Neural progenitor cell (in vitro differentiated cells): ENCODE results near the gene TXK. TPM values are rescaled to one million over a fixed set of nuclear protein-coding genes. Genes with fewer than 3 reads are reported as not detected.

Experiments
- DNase-seq: peaks from one replicate; pipeline ENCODE4 v3.0.0-alpha.2; 2016; ENCODE audit warnings: low spot score
- H2AFZ ChIP-seq: fragments of 200-600 bp; sonication (generic); replicated peaks from 2 replicates; pipeline ENCODE4 v1.6.1; 2016; ENCODE audit warnings: antibody characterized with exemption
- H3F3A ChIP-seq: fragments of 200-600 bp; sonication (generic); 2 replicates; pipeline ENCODE4 v1.6.1; 2016; ENCODE audit warnings: antibody characterized with exemption, low read depth
- H3K27ac ChIP-seq: fragments of 200-600 bp; sonication (generic); 2 replicates; pipeline ENCODE4 v1.5.1; 2016; ENCODE audit warnings: mild to moderate bottlenecking
- H3K27me3 ChIP-seq: fragments of 200-600 bp; sonication (generic); 2 replicates; pipeline ENCODE4 v1.6.1; 2016; ENCODE audit warnings: mild to moderate bottlenecking, moderate library complexity
- H3K36me3 ChIP-seq: fragments of 200-600 bp; sonication (generic); 2 replicates; pipeline ENCODE4 v1.5.1; 2016
- H3K4me1 ChIP-seq: fragments of 200-600 bp; sonication (generic); 2 replicates; pipeline ENCODE4 v1.6.1; 2016; ENCODE audit warnings: mixed run types
- H3K4me2 ChIP-seq: fragments of 200-600 bp; sonication (generic); 2 replicates; pipeline ENCODE4 v1.6.1; 2016
- H3K4me3 ChIP-seq: fragments of 200-600 bp; sonication (generic); 2 replicates; pipeline ENCODE4 v1.5.1; 2016
- H3K79me2 ChIP-seq: fragments of 200-600 bp; sonication (generic); 2 replicates; pipeline ENCODE4 v1.6.1; 2016; ENCODE audit warnings: low read depth
- H3K9ac ChIP-seq: fragments of 200-600 bp; sonication (generic); 2 replicates; pipeline ENCODE4 v1.6.1; 2016
- H3K9me3 ChIP-seq: fragments of 200-600 bp; sonication (generic); 2 replicates; pipeline ENCODE4 v1.5.1; 2016; ENCODE audit warnings: low read depth
- H4K20me1 ChIP-seq: fragments of 200-600 bp; sonication (generic); 2 replicates; pipeline ENCODE4 v1.6.1; 2016; ENCODE audit warnings: low read depth
- H3K27ac Mint-ChIP-seq: 3 replicates; pipeline ENCODE4 v1.8.0; 2021; ENCODE audit warnings: mixed read lengths
- H3K27me3 Mint-ChIP-seq: 2 replicates; pipeline ENCODE4 v1.8.0; 2022; ENCODE audit warnings: low read depth, mild to moderate bottlenecking, inconsistent platforms, moderate library complexity, mixed read lengths; ENCODE audit not compliant: insufficient read depth
- H3K36me3 Mint-ChIP-seq: 3 replicates; pipeline ENCODE4 v1.8.0; 2021; ENCODE audit warnings: mixed read lengths
- H3K4me1 Mint-ChIP-seq: 3 replicates; pipeline ENCODE4 v1.8.0; 2021; ENCODE audit warnings: mixed read lengths
- H3K4me3 Mint-ChIP-seq: 3 replicates; pipeline ENCODE4 v1.8.0; 2021; ENCODE audit warnings: mild to moderate bottlenecking, moderate library complexity, mixed read lengths
- H3K9me3 Mint-ChIP-seq: 3 replicates; pipeline ENCODE4 v1.8.0; 2020; ENCODE audit warnings: mixed read lengths
- EZH2 ChIP-seq: fragments of 200-600 bp; sonication (generic); IDR thresholded peaks from 2 replicates; pipeline ENCODE4 v1.6.1; 2017; ENCODE audit warnings: antibody characterized with exemption, mild to moderate bottlenecking, moderate library complexity
- EZH2phosphoT487 ChIP-seq: fragments of 200-600 bp; sonication (generic); IDR thresholded peaks from 2 replicates; pipeline ENCODE4 v1.6.1; 2017; ENCODE audit warnings: antibody characterized with exemption
- total RNA-seq: library from RNA; depleted of rRNA; stranded (reverse); fragments of >200 nt; gene quantifications from 2 replicates; pipeline ENCODE4 v1.2.3, GENCODE V29; 2015; ENCODE audit warnings: low replicate concordance
- TF ChIP-seq, protein P1 (sequence below): fragments of 200-600 bp; sonication (generic); IDR thresholded peaks from 2 replicates; pipeline ENCODE4 v1.5.1; 2017; ENCODE audit warnings: antibody characterized with exemption, mild to moderate bottlenecking

Gene TXK
- total RNA-seq, 1 donor from 2014 or later: not detected

DNA sequence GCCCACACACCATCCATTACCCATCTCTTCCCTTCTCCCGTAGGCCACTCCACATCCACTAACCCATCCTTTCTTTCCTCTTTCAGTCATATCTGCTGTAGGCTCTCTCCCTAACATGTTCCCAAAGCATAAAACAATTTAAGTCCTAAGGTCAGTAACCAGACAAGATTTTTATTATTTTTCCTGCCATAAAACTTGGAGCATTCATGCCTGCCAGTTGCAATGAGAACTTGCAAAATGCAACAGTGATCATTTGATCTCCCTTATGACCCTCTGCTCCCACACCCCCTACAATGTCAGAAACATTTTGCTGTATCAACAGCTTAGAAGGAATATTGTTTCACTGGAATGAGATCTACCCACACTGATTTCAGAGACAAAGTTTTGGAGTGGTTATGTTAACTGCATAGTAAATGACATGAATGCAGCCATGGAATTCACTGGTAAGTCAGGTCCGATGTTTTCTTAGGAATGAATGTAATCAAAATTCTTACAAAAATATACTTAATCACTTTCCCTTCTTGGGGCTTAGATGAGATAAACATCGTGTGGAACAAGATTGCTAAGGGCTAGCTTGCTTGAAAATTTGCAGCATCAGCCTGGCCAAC is 111.8 kb downstream of the TXK start:
- TF ChIP-seq EZH2 (no peak), EZH2phosphoT487 (no peak)
- TF ChIP-seq, protein P1, sequence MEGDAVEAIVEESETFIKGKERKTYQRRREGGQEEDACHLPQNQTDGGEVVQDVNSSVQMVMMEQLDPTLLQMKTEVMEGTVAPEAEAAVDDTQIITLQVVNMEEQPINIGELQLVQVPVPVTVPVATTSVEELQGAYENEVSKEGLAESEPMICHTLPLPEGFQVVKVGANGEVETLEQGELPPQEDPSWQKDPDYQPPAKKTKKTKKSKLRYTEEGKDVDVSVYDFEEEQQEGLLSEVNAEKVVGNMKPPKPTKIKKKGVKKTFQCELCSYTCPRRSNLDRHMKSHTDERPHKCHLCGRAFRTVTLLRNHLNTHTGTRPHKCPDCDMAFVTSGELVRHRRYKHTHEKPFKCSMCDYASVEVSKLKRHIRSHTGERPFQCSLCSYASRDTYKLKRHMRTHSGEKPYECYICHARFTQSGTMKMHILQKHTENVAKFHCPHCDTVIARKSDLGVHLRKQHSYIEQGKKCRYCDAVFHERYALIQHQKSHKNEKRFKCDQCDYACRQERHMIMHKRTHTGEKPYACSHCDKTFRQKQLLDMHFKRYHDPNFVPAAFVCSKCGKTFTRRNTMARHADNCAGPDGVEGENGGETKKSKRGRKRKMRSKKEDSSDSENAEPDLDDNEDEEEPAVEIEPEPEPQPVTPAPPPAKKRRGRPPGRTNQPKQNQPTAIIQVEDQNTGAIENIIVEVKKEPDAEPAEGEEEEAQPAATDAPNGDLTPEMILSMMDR: no peak
- no peaks in the 10 kb centered on the region for H3K36me3 Mint-ChIP-seq
- Histone ChIP-seq H3K9ac (no peak overlapping the region), H3K36me3 (no peaks in the 10 kb centered on the region), H2AFZ (no peak overlapping the region), H3K27me3 (peaks cover 22% of the 10 kb centered on the region), H3K9me3 (no peaks in the 10 kb centered on the region), H3K4me1 (no peaks in the 10 kb centered on the region), H3K79me2 (no peaks in the 10 kb centered on the region), H3F3A (no peaks in the 10 kb centered on the region), H4K20me1 (no peaks in the 10 kb centered on the region), H3K4me2 (no peak overlapping the region), H3K27ac (no peak overlapping the region), H3K4me3 (no peak overlapping the region)
- no peak overlapping the region for H3K4me3 Mint-ChIP-seq
- no peak for DNase-seq
- H3K27me3 Mint-ChIP-seq: peaks cover 17% of the 10 kb centered on the region
- H3K4me1 Mint-ChIP-seq: peaks cover 3% of the 10 kb centered on the region
- no peak overlapping the region for H3K27ac Mint-ChIP-seq
- H3K9me3 Mint-ChIP-seq: no peaks in the 10 kb centered on the region

DNA sequence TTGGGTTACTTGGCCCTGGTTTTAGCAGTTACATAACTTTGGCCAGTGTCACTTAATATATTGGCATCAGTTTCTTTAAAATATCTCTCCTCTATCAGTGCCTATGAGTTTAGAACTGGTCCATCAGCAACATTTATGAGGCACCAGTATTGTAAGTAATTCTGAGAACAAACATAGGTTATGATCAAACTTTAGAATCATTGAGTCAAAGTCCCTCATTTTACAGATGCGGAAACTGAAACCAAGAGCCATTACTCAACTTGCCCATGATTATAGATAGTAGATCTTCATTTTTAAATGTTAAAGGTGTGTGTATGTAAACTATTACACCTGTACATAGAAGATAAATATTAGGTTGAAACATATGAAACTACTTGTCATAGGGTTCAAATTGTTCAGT is 113.0 kb downstream of the TXK start:
- H3F3A ChIP-seq: peaks cover 4% of the 10 kb centered on the region
- no peak overlapping the region for H3K4me2 ChIP-seq
- H3K4me3 ChIP-seq: no peak overlapping the region
- Mint-ChIP-seq H3K27ac (no peak overlapping the region), H3K4me3 (no peak overlapping the region), H3K27me3 (peaks cover 19% of the 10 kb centered on the region), H3K9me3 (no peaks in the 10 kb centered on the region), H3K4me1 (peaks cover 3% of the 10 kb centered on the region), H3K36me3 (no peaks in the 10 kb centered on the region)
- H3K27ac ChIP-seq: no peak overlapping the region
- no peak overlapping the region for H3K9ac ChIP-seq
- no peaks in the 10 kb centered on the region for H3K4me1 ChIP-seq
- H3K36me3 ChIP-seq: no peaks in the 10 kb centered on the region
- no peaks in the 10 kb centered on the region for H3K9me3 ChIP-seq
- no peak overlapping the region for H2AFZ ChIP-seq
- TF ChIP-seq EZH2: no peak
- TF ChIP-seq, protein P1: no peak
- TF ChIP-seq EZH2phosphoT487: no peak
- no peaks in the 10 kb centered on the region for H3K79me2 ChIP-seq
- DNase-seq: no peak
- H4K20me1 ChIP-seq: no peaks in the 10 kb centered on the region
- peaks cover 27% of the 10 kb centered on the region for H3K27me3 ChIP-seq

DNA sequence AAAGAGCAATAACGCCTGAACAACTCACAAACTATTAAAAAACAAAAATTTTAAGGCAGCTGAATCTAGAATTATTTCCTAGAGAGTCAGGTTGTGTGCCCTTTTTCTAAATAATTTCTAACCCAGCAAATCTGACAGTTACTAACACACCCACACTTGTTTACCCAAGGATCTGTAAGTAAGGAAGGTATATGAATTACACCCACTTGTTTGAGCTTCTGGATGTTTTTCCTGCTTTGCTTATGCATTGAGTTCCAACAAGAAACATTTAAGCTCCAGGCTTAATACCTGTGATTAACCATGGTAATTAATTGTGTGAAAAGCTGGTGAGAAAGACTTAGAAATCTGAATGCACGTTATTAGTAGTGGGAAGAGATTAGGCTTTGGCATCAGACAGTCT is 115.9 kb downstream of the TXK start:
- TF ChIP-seq EZH2phosphoT487 (no peak), EZH2 (no peak)
- TF ChIP-seq, protein P1: no peak
- peaks cover 33% of the 10 kb centered on the region for H3K27me3 Mint-ChIP-seq
- H3K9me3 Mint-ChIP-seq: peaks cover 6% of the 10 kb centered on the region
- peaks cover 27% of the 10 kb centered on the region for H3K27me3 ChIP-seq
- H3K4me3 ChIP-seq: no peak overlapping the region
- H3K9ac ChIP-seq: no peak overlapping the region
- H3K27ac ChIP-seq: no peak overlapping the region
- no peaks in the 10 kb centered on the region for H3K36me3 ChIP-seq
- no peaks in the 10 kb centered on the region for H3K36me3 Mint-ChIP-seq
- no peaks in the 10 kb centered on the region for H4K20me1 ChIP-seq
- no peaks in the 10 kb centered on the region for H3K9me3 ChIP-seq
- no peaks in the 10 kb centered on the region for H3K4me1 ChIP-seq
- no peak overlapping the region for H3K27ac Mint-ChIP-seq
- H3K4me2 ChIP-seq: no peak overlapping the region
- no peaks in the 10 kb centered on the region for H3K79me2 ChIP-seq
- no peak overlapping the region for H2AFZ ChIP-seq
- DNase-seq: no peak
- H3K4me3 Mint-ChIP-seq: no peak overlapping the region
- peaks cover 9% of the 10 kb centered on the region for H3F3A ChIP-seq
- H3K4me1 Mint-ChIP-seq: peaks cover 5% of the 10 kb centered on the region
